Keratinocyte (primary cell): ENCODE measurements around the gene GOLGA6L22.
"Not testable (repeated sequence)": the region's sequence is repeated elsewhere in the genome, so short reads cannot be mapped to it uniquely, and the experiment has no call there.

Experiments
- EZH2 ChIP-seq: IDR thresholded peaks from one replicate; pipeline ENCODE4 v1.6.1; 2012; ENCODE audit warnings: inconsistent platforms, mild to moderate bottlenecking, low read length, moderate library complexity
- TF ChIP-seq, protein P1 (sequence below), 3 experiments: IDR thresholded peaks in 1 of 3; conservative IDR thresholded peaks in 1 of 3; optimal IDR thresholded peaks in 1 of 3; 2 replicates in 2 of 3; 3 replicates in 1 of 3; pipeline versions ENCODE3 to v1.5.1; 2011; ENCODE audit warnings: low read length in 3 of 3, mild to moderate bottlenecking in 3 of 3, moderate library complexity in 2 of 3, control low read depth in 1 of 3, inconsistent platforms in 1 of 3; ENCODE audit not compliant: insufficient read depth in 2 of 3; ENCODE audit errors: extremely low read depth in 1 of 3

DNA sequence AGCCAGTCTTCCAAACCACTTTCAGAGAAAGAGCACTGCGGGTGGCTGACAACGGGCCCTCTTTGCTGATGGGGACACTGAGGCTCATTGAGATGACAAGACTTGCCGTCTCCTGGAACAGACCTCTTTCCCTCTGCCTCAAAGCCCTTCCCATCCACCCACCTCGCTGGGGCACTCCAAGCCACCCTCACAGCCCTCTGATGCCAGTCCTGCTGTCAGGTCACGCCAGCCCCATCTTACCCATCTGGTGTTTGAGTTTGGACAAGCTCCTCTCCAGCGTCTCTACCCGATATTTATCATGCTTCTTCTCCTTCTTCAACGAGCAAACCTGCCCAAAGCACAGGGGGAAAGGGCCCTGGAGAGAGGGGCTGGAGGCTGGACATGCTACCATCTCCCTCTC is 27.0 kb upstream of the GOLGA6L22 start:
- TF ChIP-seq, protein P1, sequence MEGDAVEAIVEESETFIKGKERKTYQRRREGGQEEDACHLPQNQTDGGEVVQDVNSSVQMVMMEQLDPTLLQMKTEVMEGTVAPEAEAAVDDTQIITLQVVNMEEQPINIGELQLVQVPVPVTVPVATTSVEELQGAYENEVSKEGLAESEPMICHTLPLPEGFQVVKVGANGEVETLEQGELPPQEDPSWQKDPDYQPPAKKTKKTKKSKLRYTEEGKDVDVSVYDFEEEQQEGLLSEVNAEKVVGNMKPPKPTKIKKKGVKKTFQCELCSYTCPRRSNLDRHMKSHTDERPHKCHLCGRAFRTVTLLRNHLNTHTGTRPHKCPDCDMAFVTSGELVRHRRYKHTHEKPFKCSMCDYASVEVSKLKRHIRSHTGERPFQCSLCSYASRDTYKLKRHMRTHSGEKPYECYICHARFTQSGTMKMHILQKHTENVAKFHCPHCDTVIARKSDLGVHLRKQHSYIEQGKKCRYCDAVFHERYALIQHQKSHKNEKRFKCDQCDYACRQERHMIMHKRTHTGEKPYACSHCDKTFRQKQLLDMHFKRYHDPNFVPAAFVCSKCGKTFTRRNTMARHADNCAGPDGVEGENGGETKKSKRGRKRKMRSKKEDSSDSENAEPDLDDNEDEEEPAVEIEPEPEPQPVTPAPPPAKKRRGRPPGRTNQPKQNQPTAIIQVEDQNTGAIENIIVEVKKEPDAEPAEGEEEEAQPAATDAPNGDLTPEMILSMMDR (optimal IDR thresholded peaks at IDR 0.05 in 1 of 3, IDR thresholded peaks at IDR 0.05 in 1 of 3, conservative IDR thresholded peaks at IDR 0.05 in 1 of 3; ENCODE audit: extremely low read depth in 1 of 3, insufficient read depth in 2 of 3, low read length in 3 of 3): not testable (repeated sequence)
- not testable (repeated sequence) for TF ChIP-seq EZH2
